Measurements from ENCODE around the gene RAB11FIP4.

DNA sequence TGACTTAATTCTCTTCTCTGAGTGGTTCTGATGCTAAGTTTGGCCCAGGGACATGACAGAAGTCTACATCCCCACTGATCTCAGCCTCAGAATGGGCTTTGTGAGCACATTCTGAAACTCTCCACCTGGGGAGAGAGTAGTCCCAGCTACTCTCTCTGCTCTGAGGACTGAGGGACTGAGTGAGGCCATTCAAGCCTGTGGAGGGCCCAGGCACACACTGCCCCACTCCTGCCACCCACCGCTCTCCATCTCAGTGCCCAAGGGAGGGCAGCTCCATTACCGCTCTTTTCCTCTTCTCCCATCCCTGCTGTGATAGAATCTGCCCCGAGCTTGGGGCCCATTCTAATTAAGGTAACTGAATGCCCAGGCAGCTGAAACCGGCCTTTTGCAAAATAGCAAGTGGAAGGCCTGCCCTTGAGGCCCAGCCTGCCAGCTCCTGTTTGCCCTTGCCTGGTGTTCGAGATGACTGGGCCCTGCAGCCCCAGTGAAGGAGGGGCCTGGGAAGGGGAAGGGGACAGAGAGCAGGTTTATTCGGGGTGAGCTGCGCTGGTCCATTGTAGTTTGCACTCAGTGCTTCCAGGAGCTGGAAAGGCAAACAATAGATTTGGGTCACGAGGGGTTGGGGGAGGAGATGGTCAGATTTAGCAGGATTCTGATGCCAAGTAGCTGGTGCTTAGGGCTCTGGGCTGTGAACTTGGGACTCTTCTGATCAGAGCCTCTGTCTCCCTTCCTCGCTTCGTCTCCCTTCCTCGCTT, 76.2 kb downstream of the RAB11FIP4 start:
- TF ChIP-seq, protein P1, sequence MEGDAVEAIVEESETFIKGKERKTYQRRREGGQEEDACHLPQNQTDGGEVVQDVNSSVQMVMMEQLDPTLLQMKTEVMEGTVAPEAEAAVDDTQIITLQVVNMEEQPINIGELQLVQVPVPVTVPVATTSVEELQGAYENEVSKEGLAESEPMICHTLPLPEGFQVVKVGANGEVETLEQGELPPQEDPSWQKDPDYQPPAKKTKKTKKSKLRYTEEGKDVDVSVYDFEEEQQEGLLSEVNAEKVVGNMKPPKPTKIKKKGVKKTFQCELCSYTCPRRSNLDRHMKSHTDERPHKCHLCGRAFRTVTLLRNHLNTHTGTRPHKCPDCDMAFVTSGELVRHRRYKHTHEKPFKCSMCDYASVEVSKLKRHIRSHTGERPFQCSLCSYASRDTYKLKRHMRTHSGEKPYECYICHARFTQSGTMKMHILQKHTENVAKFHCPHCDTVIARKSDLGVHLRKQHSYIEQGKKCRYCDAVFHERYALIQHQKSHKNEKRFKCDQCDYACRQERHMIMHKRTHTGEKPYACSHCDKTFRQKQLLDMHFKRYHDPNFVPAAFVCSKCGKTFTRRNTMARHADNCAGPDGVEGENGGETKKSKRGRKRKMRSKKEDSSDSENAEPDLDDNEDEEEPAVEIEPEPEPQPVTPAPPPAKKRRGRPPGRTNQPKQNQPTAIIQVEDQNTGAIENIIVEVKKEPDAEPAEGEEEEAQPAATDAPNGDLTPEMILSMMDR (IDR thresholded peaks at IDR 0.05 in 4 of 5, conservative IDR thresholded peaks at IDR 0.05 in 1 of 5) = no peak
- TF ChIP-seq POLR2A (IDR thresholded peaks at IDR 0.05) = no peak

Data from gastrocnemius medialis (tissue), 4 donors.